Bronchial epithelial cell (primary cell): ENCODE results near the gene LSM4. TPM values are rescaled to one million over a fixed set of nuclear protein-coding genes. Genes with fewer than 3 reads are reported as not detected.

Experiments
- DNase-seq: peaks from one replicate; pipeline ENCODE4 v3.0.0-alpha.2; 2010; ENCODE audit warnings: low read depth
- FAIRE-seq: peaks from 2 replicates; lab custom pipeline; 2011; peaks lifted over from hg19 to GRCh38; lab: Jason Lieb, UNC
- H3K27me3 ChIP-seq: 2 replicates; pipeline ENCODE4 v1.5.1; 2011; ENCODE audit warnings: low read length; ENCODE audit not compliant: control insufficient read depth, insufficient read depth
- H3K36me3 ChIP-seq: 2 replicates; pipeline ENCODE4 v1.5.1; 2011; ENCODE audit warnings: low read length; ENCODE audit not compliant: control insufficient read depth, insufficient read depth
- H3K4me3 ChIP-seq: 2 replicates; pipeline ENCODE4 v1.5.1; 2011; ENCODE audit warnings: mild to moderate bottlenecking, low read depth, low read length, control low read depth
- total RNA-seq: library from RNA; depleted of rRNA; stranded (reverse); fragments of >200 nt; gene quantifications from 2 replicates; pipeline ENCODE4 v1.2.1, GENCODE V29; 2014
- TF ChIP-seq, protein P1 (sequence below): IDR thresholded peaks from 2 replicates; pipeline ENCODE4 v1.5.1; 2011; ENCODE audit warnings: mild to moderate bottlenecking, moderate library complexity, low read length, control low read depth, inconsistent platforms; ENCODE audit not compliant: insufficient read depth, severe bottlenecking

LSM4 gene
- total RNA-seq, 1 donor from 2014 or later = 208 TPM

DNA sequence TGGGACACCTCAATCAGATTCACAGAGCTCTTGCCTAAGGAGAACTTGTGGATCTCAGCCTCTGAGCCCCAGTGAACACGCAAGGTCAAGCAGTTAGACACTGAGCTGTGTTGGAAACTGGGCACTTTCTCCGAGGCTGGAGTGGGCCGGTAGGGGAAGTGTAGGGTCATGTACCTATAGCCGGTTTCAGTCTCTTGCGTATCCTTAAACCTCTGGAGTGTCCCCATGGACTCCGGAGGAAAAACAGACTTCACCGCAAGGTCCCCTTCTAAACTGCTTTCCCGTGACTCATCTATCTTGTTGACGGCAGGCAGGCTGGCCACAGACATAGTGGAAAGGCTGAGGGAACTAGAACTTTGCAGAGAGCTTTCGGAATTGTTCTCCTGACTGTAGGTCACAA lies 60.0 kb downstream of the LSM4 start:
- Histone ChIP-seq H3K27me3 (no peaks in the 10 kb centered on the region), H3K4me3 (no peak overlapping the region), H3K36me3 (no peaks in the 10 kb centered on the region)
- TF ChIP-seq, protein P1, sequence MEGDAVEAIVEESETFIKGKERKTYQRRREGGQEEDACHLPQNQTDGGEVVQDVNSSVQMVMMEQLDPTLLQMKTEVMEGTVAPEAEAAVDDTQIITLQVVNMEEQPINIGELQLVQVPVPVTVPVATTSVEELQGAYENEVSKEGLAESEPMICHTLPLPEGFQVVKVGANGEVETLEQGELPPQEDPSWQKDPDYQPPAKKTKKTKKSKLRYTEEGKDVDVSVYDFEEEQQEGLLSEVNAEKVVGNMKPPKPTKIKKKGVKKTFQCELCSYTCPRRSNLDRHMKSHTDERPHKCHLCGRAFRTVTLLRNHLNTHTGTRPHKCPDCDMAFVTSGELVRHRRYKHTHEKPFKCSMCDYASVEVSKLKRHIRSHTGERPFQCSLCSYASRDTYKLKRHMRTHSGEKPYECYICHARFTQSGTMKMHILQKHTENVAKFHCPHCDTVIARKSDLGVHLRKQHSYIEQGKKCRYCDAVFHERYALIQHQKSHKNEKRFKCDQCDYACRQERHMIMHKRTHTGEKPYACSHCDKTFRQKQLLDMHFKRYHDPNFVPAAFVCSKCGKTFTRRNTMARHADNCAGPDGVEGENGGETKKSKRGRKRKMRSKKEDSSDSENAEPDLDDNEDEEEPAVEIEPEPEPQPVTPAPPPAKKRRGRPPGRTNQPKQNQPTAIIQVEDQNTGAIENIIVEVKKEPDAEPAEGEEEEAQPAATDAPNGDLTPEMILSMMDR = no peak
- FAIRE-seq (no peak), DNase-seq (no peak)

DNA sequence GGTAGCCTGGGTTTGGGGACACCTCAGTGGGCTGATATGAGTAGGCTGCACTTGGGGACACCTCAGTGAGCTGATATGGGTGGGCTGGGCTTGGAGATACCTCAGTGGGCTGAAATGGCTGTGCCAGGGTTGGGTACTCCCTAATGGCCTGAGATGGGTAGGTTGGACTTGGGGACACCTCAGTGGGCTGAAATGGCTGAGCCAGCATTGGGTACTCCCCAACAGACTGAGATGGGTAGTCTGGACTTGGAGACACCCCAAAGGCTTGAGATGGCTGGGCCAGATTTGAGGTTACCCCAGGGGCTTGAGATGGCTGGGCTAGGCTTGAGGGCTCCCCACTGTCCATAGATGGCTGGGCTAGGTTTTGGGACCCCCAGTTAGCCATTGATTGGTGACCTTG lies 60.7 kb downstream of the LSM4 start:
- TF ChIP-seq, protein P1 = no peak
- DNase-seq (no peak), FAIRE-seq (no peak)
- Histone ChIP-seq H3K36me3 (no peaks in the 10 kb centered on the region), H3K27me3 (no peaks in the 10 kb centered on the region), H3K4me3 (no peak overlapping the region)

DNA sequence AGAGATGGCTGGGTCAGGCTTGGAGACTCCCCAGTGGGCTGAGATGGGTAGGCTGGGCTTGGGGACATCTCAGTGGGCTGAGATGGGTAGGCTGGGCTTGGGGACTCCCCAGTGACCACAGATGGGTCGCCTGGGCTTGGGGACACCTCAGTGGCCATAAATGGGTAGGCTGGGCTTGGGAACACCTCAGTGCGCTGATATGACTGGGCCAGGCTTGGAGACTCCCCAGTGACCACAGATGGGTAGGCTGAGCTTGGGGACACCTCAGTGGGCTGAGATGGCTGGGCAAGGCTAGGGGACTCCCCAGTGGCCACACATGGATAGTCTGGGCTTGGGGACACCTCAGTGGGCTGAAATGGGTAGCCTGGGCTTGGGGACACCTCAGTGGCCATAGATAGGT lies 61.4 kb downstream of the LSM4 start:
- Histone ChIP-seq H3K27me3 (no peaks in the 10 kb centered on the region), H3K36me3 (no peaks in the 10 kb centered on the region), H3K4me3 (no peak overlapping the region)
- DNase-seq (no peak), FAIRE-seq (no peak)
- TF ChIP-seq, protein P1 = no peak

DNA sequence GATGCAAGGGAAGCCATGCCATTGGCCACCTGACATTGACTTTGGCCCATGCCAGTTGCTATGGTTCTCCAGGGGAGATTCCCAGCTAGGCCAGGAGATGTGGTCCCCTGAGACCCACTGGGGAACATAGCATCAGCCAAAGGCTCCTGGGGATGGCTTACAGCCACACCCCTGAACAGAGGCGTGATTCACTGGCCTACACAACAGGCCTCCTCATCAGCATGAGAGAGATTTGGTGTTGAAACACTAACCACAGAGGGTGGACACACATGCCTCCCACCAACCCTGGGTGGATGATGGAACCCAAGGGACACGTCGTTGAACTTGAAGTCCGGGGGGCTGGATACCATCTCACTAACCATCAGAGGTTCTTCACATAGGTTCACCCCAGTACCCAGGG lies 63.0 kb downstream of the LSM4 start:
- TF ChIP-seq, protein P1 = no peak
- FAIRE-seq (peak; percentile 92), DNase-seq (no peak)
- Histone ChIP-seq H3K27me3 (no peaks in the 10 kb centered on the region), H3K36me3 (no peaks in the 10 kb centered on the region), H3K4me3 (no peak overlapping the region)

DNA sequence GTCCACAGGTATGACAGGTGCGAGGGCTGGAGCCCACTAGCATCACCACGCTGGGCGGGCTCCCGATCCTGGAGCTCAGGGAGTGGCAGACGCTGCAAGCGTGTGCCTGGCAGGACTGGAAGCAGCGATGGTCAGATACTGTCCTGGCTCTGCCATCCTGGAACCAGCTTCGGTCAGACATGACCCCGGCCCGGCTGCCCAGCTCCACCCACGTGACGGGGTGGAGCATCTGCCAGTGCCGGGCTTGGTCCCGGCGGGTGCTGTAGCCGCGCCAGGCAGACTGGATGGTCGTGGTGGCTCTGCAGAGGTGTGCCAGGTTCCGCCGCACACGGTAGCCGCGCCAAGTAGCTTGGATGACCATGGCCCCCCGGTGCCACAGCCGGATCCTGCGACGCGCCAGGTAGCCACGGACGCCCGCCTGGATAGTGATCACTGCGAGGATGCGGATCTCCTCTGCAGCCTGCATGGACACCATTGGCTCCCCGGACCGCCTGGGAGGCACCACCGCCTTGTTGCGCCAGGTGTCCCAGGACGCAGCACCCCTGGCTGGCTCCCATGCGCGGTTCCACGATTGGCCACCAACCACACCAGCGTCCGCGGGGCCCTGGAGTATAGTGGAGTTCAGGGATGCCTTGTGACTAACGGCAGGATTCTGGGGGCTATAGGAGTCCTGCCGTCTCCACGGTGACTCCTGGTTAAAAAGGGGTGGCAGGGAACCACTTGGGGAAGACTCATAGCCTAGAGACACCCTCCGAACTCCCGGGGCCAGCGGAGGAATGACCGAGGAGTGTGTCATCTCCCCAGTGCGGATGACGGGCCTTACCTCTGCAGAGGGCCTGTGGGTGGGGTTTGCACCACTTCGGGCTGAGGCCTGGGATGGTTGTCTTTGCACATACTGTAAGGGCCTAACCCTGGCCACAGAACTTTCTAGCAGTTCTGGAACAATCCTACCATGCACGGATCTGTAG lies 65.1 kb downstream of the LSM4 start:
- TF ChIP-seq, protein P1 = no peak
- no peak for DNase-seq
- FAIRE-seq = no peak
- H3K36me3 ChIP-seq = no peaks in the 10 kb centered on the region
- H3K27me3 ChIP-seq = no peaks in the 10 kb centered on the region
- no peak overlapping the region for H3K4me3 ChIP-seq

Other genes starting within 250 kb of the LSM4 start
- under 0.01 TPM in 1 of 2 replicates, not detected in the other for gene IL12RB1, start 236.1 kb downstream of the LSM4 start, total RNA-seq
- gene MAST3, start 225.3 kb downstream of the LSM4 start, total RNA-seq = 0.79 and 2.2 TPM in 2 replicates
- 2.6 and 4.0 TPM in 2 replicates for gene PIK3R2, start 169.9 kb downstream of the LSM4 start, total RNA-seq
- gene IFI30, start 149.3 kb downstream of the LSM4 start, total RNA-seq = 17.6 and 20.6 TPM in 2 replicates
- 8.7 and 9.5 TPM in 2 replicates for gene MPV17L2, start 129.9 kb downstream of the LSM4 start, total RNA-seq
- gene RAB3A, start 119.0 kb downstream of the LSM4 start, total RNA-seq = 0.53 and 1.0 TPM in 2 replicates
- gene PDE4C, start 96.6 kb downstream of the LSM4 start, total RNA-seq = 0.26 and 0.38 TPM in 2 replicates
- under 0.01 TPM in 1 of 2 replicates, not detected in the other for gene IQCN, start 48.6 kb downstream of the LSM4 start, total RNA-seq
- gene JUND, start 41.5 kb downstream of the LSM4 start, total RNA-seq = 54.0 and 89.0 TPM in 2 replicates
- gene PGPEP1, start 17.5 kb upstream of the LSM4 start, total RNA-seq = 8.2 and 12.6 TPM in 2 replicates
- 123 and 166 TPM in 2 replicates for gene GDF15, start 63.1 kb upstream of the LSM4 start, total RNA-seq
- under 0.01 TPM in 1 of 2 replicates, not detected in the other for gene LRRC25, start 74.5 kb upstream of the LSM4 start, total RNA-seq
- gene SSBP4, start 96.3 kb upstream of the LSM4 start, total RNA-seq = 13.2 and 17.1 TPM in 2 replicates
- gene ISYNA1, start 115.1 kb upstream of the LSM4 start, total RNA-seq = 6.7 and 15.3 TPM in 2 replicates
- 9.7 and 13.8 TPM in 2 replicates for gene ELL, start 199.0 kb upstream of the LSM4 start, total RNA-seq
- 142 and 218 TPM in 2 replicates for gene FKBP8, start 220.5 kb upstream of the LSM4 start, total RNA-seq
- gene KXD1, start 234.8 kb upstream of the LSM4 start, total RNA-seq = 47.7 and 50.2 TPM in 2 replicates
- 586 and 964 TPM in 2 replicates for gene UBA52, start 248.8 kb upstream of the LSM4 start, total RNA-seq